Mesendoderm (in vitro differentiated cells): ENCODE measurements around the gene SP7.
"Not testable (repeated sequence)": the region's sequence is repeated elsewhere in the genome, so short reads cannot be mapped to it uniquely, and the experiment has no call there.

Experiments
- DNase-seq: peaks from one replicate; pipeline ENCODE4 v3.0.0; 2013
- H2AK5ac ChIP-seq: 2 replicates; pipeline ENCODE4 v1.6.1; 2013; ENCODE audit warnings: low read length, inconsistent platforms
- H2BK120ac ChIP-seq: 2 replicates; pipeline ENCODE4 v1.6.1; 2013; ENCODE audit warnings: low read depth, mild to moderate bottlenecking, low read length, moderate library complexity, mixed read lengths
- H2BK15ac ChIP-seq: replicated peaks from 2 replicates; pipeline ENCODE4 v1.6.1; 2013; ENCODE audit warnings: low read depth, mild to moderate bottlenecking, moderate library complexity
- H2BK5ac ChIP-seq: 2 replicates; pipeline ENCODE4 v1.6.1; 2013; ENCODE audit warnings: low read length, inconsistent platforms
- H3K18ac ChIP-seq: 2 replicates; pipeline ENCODE4 v1.6.1; 2013; ENCODE audit warnings: mild to moderate bottlenecking, low read length, mixed read lengths
- H3K23ac ChIP-seq: one replicate; pipeline ENCODE4 v1.6.1; 2013; ENCODE audit warnings: low read length
- H3K27ac ChIP-seq: 2 replicates; pipeline ENCODE4 v1.5.1; 2013; ENCODE audit warnings: low read depth, mild to moderate bottlenecking, inconsistent platforms, low read length, moderate library complexity
- H3K27me3 ChIP-seq: 2 replicates; pipeline ENCODE4 v1.6.1; 2013; ENCODE audit warnings: low read length, control low read depth, mild to moderate bottlenecking, inconsistent platforms; ENCODE audit not compliant: insufficient read depth, poor library complexity
- H3K36me3 ChIP-seq: 2 replicates; pipeline ENCODE4 v1.6.1; 2013; ENCODE audit warnings: low read length, inconsistent platforms; ENCODE audit not compliant: control insufficient read depth, insufficient read depth
- H3K4ac ChIP-seq: one replicate; pipeline ENCODE4 v1.6.1; 2013; ENCODE audit warnings: low read depth, mild to moderate bottlenecking, low read length, moderate library complexity
- H3K4me1 ChIP-seq: 2 replicates; pipeline ENCODE4 v1.6.1; 2013; ENCODE audit warnings: low read depth, low read length, inconsistent platforms; ENCODE audit not compliant: control insufficient read depth
- H3K4me2 ChIP-seq: 2 replicates; pipeline ENCODE4 v1.6.1; 2013; ENCODE audit warnings: low read length
- H3K4me3 ChIP-seq: 2 replicates; pipeline ENCODE4 v1.5.1; 2013; ENCODE audit warnings: mild to moderate bottlenecking, low read length
- H3K56ac ChIP-seq: one replicate; pipeline ENCODE4 v1.6.1; 2013; ENCODE audit warnings: low read length
- H3K79me1 ChIP-seq: 2 replicates; pipeline ENCODE4 v1.6.1; 2013; ENCODE audit warnings: low read length, inconsistent platforms
- H3K79me2 ChIP-seq: 2 replicates; pipeline ENCODE4 v1.6.1; 2013; ENCODE audit warnings: mild to moderate bottlenecking, low read length; ENCODE audit not compliant: control insufficient read depth, insufficient read depth
- H3K9ac ChIP-seq: 2 replicates; pipeline ENCODE4 v1.6.1; 2013; ENCODE audit warnings: low read length, inconsistent platforms
- H4K5ac ChIP-seq: one replicate; pipeline ENCODE4 v1.6.1; 2013; ENCODE audit warnings: low read length
- H4K8ac ChIP-seq: one replicate; pipeline ENCODE4 v1.6.1; 2013; ENCODE audit warnings: low read depth, mild to moderate bottlenecking, control low read depth, low read length, moderate library complexity
- WGBS: extraction: QIAGEN DNeasy Blood & Tissue Kit; methylation state at CpG from one replicate; pipeline ENCODE4 v1.1.7; 2013; ENCODE audit warnings: low lambda C conversion rate, missing lambda C conversion rate; ENCODE audit not compliant: insufficient coverage; ENCODE audit errors: extremely low coverage; 5-methylcytosine and 5-hydroxymethylcytosine counted together

SP7 gene

DNA sequence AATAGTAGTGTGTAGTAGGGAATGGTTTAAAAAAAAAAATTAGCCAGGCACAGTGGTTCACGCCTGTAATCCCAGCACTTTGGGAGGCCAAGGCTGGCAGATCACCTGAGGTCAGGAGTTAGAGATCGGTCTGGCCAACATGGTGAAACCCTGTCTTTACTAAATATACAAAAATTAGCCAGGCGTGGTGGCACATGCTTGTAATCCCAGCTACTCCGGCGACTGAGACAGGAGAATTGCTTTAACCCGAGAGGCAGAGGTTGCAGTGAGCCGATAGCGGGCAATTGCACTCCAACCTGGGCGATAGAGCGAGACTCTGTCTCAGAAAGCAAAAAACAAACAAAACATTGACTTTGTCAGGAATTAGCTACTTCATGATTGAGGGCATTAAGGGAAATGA, 39.0 kb downstream of the SP7 start:
- not testable (repeated sequence) for H3K4me2 ChIP-seq, H3K9ac ChIP-seq, H3K36me3 ChIP-seq, H2BK120ac ChIP-seq, H3K4me3 ChIP-seq, H3K27me3 ChIP-seq, H3K4ac ChIP-seq, H3K56ac ChIP-seq, H2BK5ac ChIP-seq, H3K18ac ChIP-seq, H3K27ac ChIP-seq, H2AK5ac ChIP-seq, H4K5ac ChIP-seq, H4K8ac ChIP-seq, H3K23ac ChIP-seq, H3K4me1 ChIP-seq, DNase-seq, H2BK15ac ChIP-seq
- Histone ChIP-seq H3K79me2 (peaks cover 22% of the 10 kb centered on the region), H3K79me1 (peaks cover 16% of the 10 kb centered on the region)
- WGBS = no CpG with 5 or more reads among the region's 10 CpGs

DNA sequence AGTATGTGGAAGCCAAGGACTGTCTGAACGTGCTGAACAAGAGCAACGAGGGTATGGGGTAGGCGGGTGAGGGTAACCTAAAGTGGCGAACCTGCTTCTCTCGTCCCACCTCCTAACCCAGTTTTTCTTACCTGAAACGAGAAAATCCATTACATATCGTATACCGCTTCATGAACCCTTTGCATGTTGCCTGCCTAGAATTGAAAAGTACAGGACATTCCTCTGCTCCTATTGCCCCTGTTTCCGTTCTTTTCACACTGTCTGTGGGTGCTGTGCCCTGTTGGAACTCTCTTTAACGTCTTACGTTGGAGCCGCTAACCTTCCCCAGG, 40.3 kb downstream of the SP7 start:
- no CpG with 5 or more reads among the region's 12 CpGs for WGBS
- Histone ChIP-seq H4K5ac (no peak overlapping the region), H2BK15ac (no peak overlapping the region), H3K23ac (peak overlapping the region; percentile 68), H3K79me1 (peaks cover 14% of the 10 kb centered on the region), H3K36me3 (peaks cover 10% of the 10 kb centered on the region), H3K4me2 (peak overlapping the region; percentile 99), H3K4me3 (peak overlapping the region; percentile 49), H3K56ac (peak overlapping the region; percentile 89), H2BK5ac (no peak overlapping the region), H4K8ac (no peak overlapping the region), H3K79me2 (peaks cover 20% of the 10 kb centered on the region), H3K4ac (peak overlapping the region; percentile 17), H3K4me1 (peaks cover 7% of the 10 kb centered on the region), H3K9ac (peak overlapping the region; percentile 78), H3K27me3 (no peaks in the 10 kb centered on the region), H2BK120ac (no peak overlapping the region), H3K27ac (no peak overlapping the region), H3K18ac (no peak overlapping the region), H2AK5ac (peak overlapping the region; percentile 13)
- no peak for DNase-seq

DNA sequence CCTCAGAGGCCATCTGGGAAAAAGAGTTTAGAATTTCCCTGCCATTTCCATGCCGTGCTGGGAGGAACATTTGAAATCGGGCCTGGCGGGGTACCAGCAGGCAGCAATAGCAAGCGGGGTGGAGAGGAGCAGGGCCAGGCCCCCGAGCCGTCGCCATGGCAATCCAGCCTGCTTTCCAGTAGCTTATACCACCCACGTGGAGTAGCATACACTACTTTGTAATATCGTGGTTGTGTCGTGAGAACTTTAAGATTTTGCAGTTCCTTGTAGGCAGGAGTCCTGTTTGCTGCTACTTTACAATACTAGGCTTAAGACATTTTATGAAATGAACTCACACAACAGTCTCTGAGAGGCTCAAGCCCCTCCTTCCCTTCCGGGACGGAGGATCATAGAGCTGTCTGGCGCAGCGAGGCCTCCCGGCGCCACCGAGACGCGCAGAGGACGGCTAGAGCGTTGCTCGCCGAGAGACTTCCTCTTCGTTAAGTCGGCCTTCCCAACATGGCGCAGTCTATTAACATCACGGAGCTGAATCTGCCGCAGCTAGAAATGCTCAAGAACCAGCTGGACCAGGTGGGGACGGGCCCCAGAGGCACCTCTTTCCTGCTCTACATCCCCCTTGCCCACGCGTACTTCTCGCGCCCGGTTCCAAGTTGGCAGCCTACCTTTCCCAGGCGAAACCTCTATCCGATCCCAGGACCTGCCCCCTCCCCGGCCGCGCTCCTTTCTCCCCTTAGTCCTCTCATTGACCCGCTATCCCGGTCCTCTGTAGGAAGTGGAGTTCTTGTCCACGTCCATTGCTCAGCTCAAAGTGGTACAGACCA, 40.9 kb downstream of the SP7 start, which contains the start of gene PFDN5:
PFDN5 (plus strand) TSS at position 473 of the 821 bp plus-strand sequence; CDS start at position 499, 26 bp downstream.
- H3K4ac ChIP-seq = peak within 1 kb of the TSS; percentile 25
- peak within 1 kb of the TSS; percentile 78 for H3K9ac ChIP-seq
- H3K18ac ChIP-seq = no peak within 1 kb of the TSS
- peak within 1 kb of the TSS; percentile 13 for H2AK5ac ChIP-seq
- H4K8ac ChIP-seq = no peak within 1 kb of the TSS
- peaks cover 10% of the 10 kb centered on the region for H3K79me1 ChIP-seq
- H3K56ac ChIP-seq = peak within 1 kb of the TSS; percentile 92
- H3K79me2 ChIP-seq = peaks cover 16% of the 10 kb centered on the region
- H3K36me3 ChIP-seq = peaks cover 10% of the 10 kb centered on the region
- peak; percentile 95 for DNase-seq
- no CpG with 5 or more reads among the region's 42 CpGs for WGBS
- no peaks in the 10 kb centered on the region for H3K27me3 ChIP-seq
- H3K23ac ChIP-seq = peak within 1 kb of the TSS; percentile 68
- no peak within 1 kb of the TSS for H2BK15ac ChIP-seq
- peaks cover 4% of the 10 kb centered on the region for H3K4me1 ChIP-seq
- peak within 1 kb of the TSS; percentile 19 for H3K27ac ChIP-seq
- peak within 1 kb of the TSS; percentile 49 for H3K4me3 ChIP-seq
- peak within 1 kb of the TSS; percentile 99 for H3K4me2 ChIP-seq
- no peak within 1 kb of the TSS for H4K5ac ChIP-seq
- H2BK120ac ChIP-seq = no peak within 1 kb of the TSS
- H2BK5ac ChIP-seq = peak within 1 kb of the TSS; percentile 57

DNA sequence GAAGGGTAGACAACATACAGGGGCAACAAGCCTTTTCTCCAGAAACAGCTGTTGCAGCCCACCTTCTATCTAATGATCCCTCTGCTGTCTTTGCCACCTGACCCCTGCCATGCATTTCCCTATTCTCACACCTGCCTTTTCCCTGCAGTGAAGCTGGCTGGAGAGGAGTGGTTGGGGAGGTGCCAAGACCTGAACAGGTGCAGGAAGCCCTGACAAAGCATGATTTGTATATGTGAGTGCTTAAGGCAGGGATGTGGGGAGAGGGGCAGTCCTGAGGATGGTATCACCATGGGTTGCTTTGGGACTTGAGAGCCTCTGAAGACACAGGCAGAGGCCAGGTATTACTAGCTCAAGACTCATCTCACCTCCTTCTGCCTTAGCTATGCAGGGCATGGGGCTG, 43.7 kb downstream of the SP7 start:
- peaks cover 25% of the 10 kb centered on the region for H3K36me3 ChIP-seq
- H3K9ac ChIP-seq = no peak overlapping the region
- peaks cover 5% of the 10 kb centered on the region for H3K79me1 ChIP-seq
- peaks cover 3% of the 10 kb centered on the region for H3K4me1 ChIP-seq
- no peak for DNase-seq
- no peak overlapping the region for H4K5ac ChIP-seq
- no peak overlapping the region for H3K4me2 ChIP-seq
- H2BK15ac ChIP-seq = no peak overlapping the region
- no peak overlapping the region for H2AK5ac ChIP-seq
- no peak overlapping the region for H2BK120ac ChIP-seq
- no peak overlapping the region for H3K4ac ChIP-seq
- no peaks in the 10 kb centered on the region for H3K27me3 ChIP-seq
- H3K56ac ChIP-seq = no peak overlapping the region
- no peak overlapping the region for H2BK5ac ChIP-seq
- H3K79me2 ChIP-seq = peaks cover 13% of the 10 kb centered on the region
- no peak overlapping the region for H3K27ac ChIP-seq
- no peak overlapping the region for H3K4me3 ChIP-seq
- H3K23ac ChIP-seq = no peak overlapping the region
- no peak overlapping the region for H4K8ac ChIP-seq
- H3K18ac ChIP-seq = no peak overlapping the region

DNA sequence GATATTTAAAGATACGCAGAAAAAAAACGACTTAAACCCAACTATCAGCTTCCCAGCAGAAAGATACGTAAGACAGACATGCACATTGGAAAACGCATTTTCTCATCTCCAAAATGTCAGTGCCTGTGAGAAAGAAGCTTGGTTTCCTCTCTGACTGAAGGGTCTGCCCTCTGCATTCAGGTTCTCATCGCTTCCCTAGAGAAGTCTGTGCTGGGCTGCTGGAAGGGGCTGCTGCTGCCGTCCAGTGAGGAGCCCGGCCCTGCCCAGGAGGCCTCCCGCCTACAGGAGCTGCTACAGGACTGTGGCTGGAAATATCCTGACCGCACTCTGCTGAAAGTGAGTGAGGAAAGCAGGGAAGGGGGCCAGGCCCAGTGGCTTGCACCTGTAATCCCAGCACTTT, 45.5 kb downstream of the SP7 start:
- no peak overlapping the region for H2AK5ac ChIP-seq
- no peak overlapping the region for H3K4me3 ChIP-seq
- no peak overlapping the region for H3K18ac ChIP-seq
- no peak overlapping the region for H2BK15ac ChIP-seq
- H3K79me1 ChIP-seq = peaks cover under 1% of the 10 kb centered on the region
- H3K4me1 ChIP-seq = no peaks in the 10 kb centered on the region
- no peak overlapping the region for H3K4ac ChIP-seq
- peaks cover 27% of the 10 kb centered on the region for H3K36me3 ChIP-seq
- H3K27ac ChIP-seq = no peak overlapping the region
- H3K79me2 ChIP-seq = peaks cover 2% of the 10 kb centered on the region
- H3K56ac ChIP-seq = no peak overlapping the region
- no peak overlapping the region for H3K4me2 ChIP-seq
- no peak for DNase-seq
- no CpG with 5 or more reads among the region's 9 CpGs for WGBS
- no peaks in the 10 kb centered on the region for H3K27me3 ChIP-seq
- no peak overlapping the region for H2BK120ac ChIP-seq
- no peak overlapping the region for H4K5ac ChIP-seq
- no peak overlapping the region for H3K23ac ChIP-seq
- no peak overlapping the region for H2BK5ac ChIP-seq
- H4K8ac ChIP-seq = no peak overlapping the region
- H3K9ac ChIP-seq = no peak overlapping the region

DNA sequence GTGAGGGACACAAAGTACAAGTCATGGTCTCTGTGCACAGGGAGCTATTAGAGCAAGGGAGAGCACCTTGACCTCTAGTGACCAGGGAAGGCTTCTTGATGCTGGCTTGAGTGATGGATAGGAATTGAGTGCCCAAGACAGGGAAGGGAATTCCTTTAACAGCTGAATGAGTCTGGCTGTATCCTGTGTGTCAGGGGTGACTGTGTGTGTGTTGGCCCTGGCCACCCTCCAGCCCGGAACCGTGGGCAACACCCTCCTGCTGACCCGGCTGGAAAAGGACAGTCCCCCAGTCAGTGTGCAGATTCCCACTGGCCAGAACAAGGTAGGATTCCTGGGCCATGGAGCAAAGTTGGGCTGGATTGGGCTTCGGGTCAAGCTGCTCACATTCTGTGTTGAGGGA, 46.3 kb downstream of the SP7 start:
- Histone ChIP-seq H2BK15ac (no peak overlapping the region), H3K4me3 (no peak overlapping the region), H3K4me1 (no peaks in the 10 kb centered on the region), H4K8ac (no peak overlapping the region), H3K4ac (no peak overlapping the region), H3K23ac (no peak overlapping the region), H3K79me1 (no peaks in the 10 kb centered on the region), H3K27ac (no peak overlapping the region), H4K5ac (no peak overlapping the region), H3K27me3 (no peaks in the 10 kb centered on the region), H2BK120ac (no peak overlapping the region), H3K18ac (no peak overlapping the region), H3K56ac (no peak overlapping the region), H3K79me2 (no peaks in the 10 kb centered on the region), H3K4me2 (no peak overlapping the region), H2BK5ac (no peak overlapping the region), H2AK5ac (no peak overlapping the region), H3K36me3 (peaks cover 31% of the 10 kb centered on the region), H3K9ac (no peak overlapping the region)
- no peak for DNase-seq
- WGBS = no CpG with 5 or more reads among the region's 4 CpGs
